GM23248 (cell line): ENCODE results near the gene ARAP2. TPM values are rescaled to one million over a fixed set of nuclear protein-coding genes. Genes with fewer than 3 reads are reported as not detected.

Source experiments
- DNase-seq: peaks from one replicate; pipeline ENCODE4 v3.0.0-alpha.2; 2015
- H2AFZ ChIP-seq: fragments of 200-600 bp; sonication (generic); 2 replicates; pipeline ENCODE4 v1.6.1; 2016; ENCODE audit warnings: antibody characterized with exemption
- H3F3A ChIP-seq: fragments of 200-600 bp; sonication (generic); 2 replicates; pipeline ENCODE4 v1.6.1; 2016; ENCODE audit warnings: mild to moderate bottlenecking, antibody characterized with exemption, mixed run types; ENCODE audit not compliant: insufficient read depth
- H3K27ac ChIP-seq: fragments of 200-600 bp; sonication (generic); 2 replicates; pipeline ENCODE4 v1.5.1; 2016; ENCODE audit warnings: mild to moderate bottlenecking
- H3K27me3 ChIP-seq: fragments of 200-600 bp; sonication (generic); replicated peaks from 2 replicates; pipeline ENCODE4 v1.6.1; 2016; ENCODE audit warnings: mild to moderate bottlenecking; ENCODE audit not compliant: insufficient read depth
- H3K36me3 ChIP-seq: fragments of 200-600 bp; sonication (generic); 2 replicates; pipeline ENCODE4 v1.6.1; 2016; ENCODE audit warnings: low read depth, mild to moderate bottlenecking
- H3K4me1 ChIP-seq: fragments of 200-600 bp; sonication (generic); 2 replicates; pipeline ENCODE4 v1.6.1; 2016; ENCODE audit warnings: mild to moderate bottlenecking; ENCODE audit not compliant: insufficient read depth
- H3K4me2 ChIP-seq: fragments of 200-600 bp; sonication (generic); one replicate; pipeline ENCODE4 v1.6.1; 2016; ENCODE audit warnings: mild to moderate bottlenecking; ENCODE audit not compliant: unreplicated experiment
- H3K4me3 ChIP-seq: fragments of 200-600 bp; sonication (generic); 2 replicates; pipeline ENCODE4 v1.5.1; 2016; ENCODE audit warnings: mild to moderate bottlenecking
- H3K79me2 ChIP-seq: fragments of 200-600 bp; sonication (generic); 2 replicates; pipeline ENCODE4 v1.6.1; 2016; ENCODE audit warnings: mild to moderate bottlenecking; ENCODE audit not compliant: insufficient read depth
- H3K9ac ChIP-seq: fragments of 200-600 bp; sonication (generic); 2 replicates; pipeline ENCODE4 v1.6.1; 2016; ENCODE audit warnings: mild to moderate bottlenecking
- H3K9me2 ChIP-seq: fragments of 200-600 bp; sonication (generic); 2 replicates; pipeline ENCODE4 v1.6.1; 2016; ENCODE audit warnings: mixed run types, mild to moderate bottlenecking, moderate library complexity; ENCODE audit not compliant: insufficient read depth
- H3K9me3 ChIP-seq: fragments of 200-600 bp; sonication (generic); one replicate; pipeline ENCODE4 v1.6.1; 2017; ENCODE audit warnings: low read depth
- H4K20me1 ChIP-seq: fragments of 200-600 bp; sonication (generic); 2 replicates; pipeline ENCODE4 v1.6.0; 2016; ENCODE audit not compliant: insufficient read depth
- EZH2 ChIP-seq: fragments of 200-600 bp; sonication (generic); IDR thresholded peaks from 2 replicates; pipeline ENCODE4 v1.6.1; 2018; ENCODE audit warnings: antibody characterized with exemption, mild to moderate bottlenecking; ENCODE audit not compliant: insufficient read depth, poor library complexity, severe bottlenecking
- EZH2phosphoT487 ChIP-seq: fragments of 200-600 bp; sonication (generic); IDR thresholded peaks from 2 replicates; pipeline ENCODE4 v1.6.1; 2018; ENCODE audit warnings: antibody characterized with exemption, moderate library complexity, mild to moderate bottlenecking, low read depth; ENCODE audit not compliant: insufficient read depth
- WGBS, 2 experiments: methylation state at CpG; one replicate each; pipeline ENCODE4 v1.1.6; 2015 to 2017; ENCODE audit warnings: low lambda C conversion rate in 2 of 2, low coverage in 1 of 2; ENCODE audit errors: missing lambda C conversion rate in 2 of 2; 5-methylcytosine and 5-hydroxymethylcytosine counted together
- in situ Hi-C: fragments of 300-500 bp; cut with MboI; formaldehyde crosslinking; loops from 2 replicates; pipeline ENCODE4 v1.15.0; 2020
- polyA plus RNA-seq: library from polyadenylated mRNA; unstranded; fragments of >200 nt; fragmentation: Nextera tagmentation; extraction: Ambion mirVana; gene quantifications from 2 replicates; pipeline ENCODE4 v1.2.1, GENCODE V29; 2016
- total RNA-seq: library from RNA; depleted of rRNA; stranded (reverse); fragments of >200 nt; shearing (Covaris generic); gene quantifications from 2 replicates; pipeline ENCODE4 v1.2.3, GENCODE V29; 2014

ARAP2 gene
- total and polyA plus RNA-seq, 2 experiments from 2014 or later = not detected

- H3K9me2 ChIP-seq = no peaks in the 10 kb centered on the region
- DNase-seq = no peak
- no peaks in the 10 kb centered on the region for H3K4me1 ChIP-seq
- no peak overlapping the region for H3K4me3 ChIP-seq
- no peak overlapping the region for H3K9ac ChIP-seq
- H2AFZ ChIP-seq = no peak overlapping the region
- no peak overlapping the region for H3K4me2 ChIP-seq
- H3K27me3 ChIP-seq = no peaks in the 10 kb centered on the region
- no peaks in the 10 kb centered on the region for H3K9me3 ChIP-seq
- H3K27ac ChIP-seq = no peak overlapping the region
- H3K79me2 ChIP-seq = no peaks in the 10 kb centered on the region
- no peaks in the 10 kb centered on the region for H3F3A ChIP-seq
- in situ Hi-C loops = no loop called here
- no peaks in the 10 kb centered on the region for H4K20me1 ChIP-seq
- WGBS, 2 experiments = 58 to 64% methylated on average over 4 of the region's 4 CpGs
- no peak for TF ChIP-seq EZH2
- TF ChIP-seq EZH2phosphoT487 = no peak
- no peaks in the 10 kb centered on the region for H3K36me3 ChIP-seq
Observed at GRCh38 chr4:36274158-36274557, 29.8 kb upstream of the ARAP2 start.

DNA sequence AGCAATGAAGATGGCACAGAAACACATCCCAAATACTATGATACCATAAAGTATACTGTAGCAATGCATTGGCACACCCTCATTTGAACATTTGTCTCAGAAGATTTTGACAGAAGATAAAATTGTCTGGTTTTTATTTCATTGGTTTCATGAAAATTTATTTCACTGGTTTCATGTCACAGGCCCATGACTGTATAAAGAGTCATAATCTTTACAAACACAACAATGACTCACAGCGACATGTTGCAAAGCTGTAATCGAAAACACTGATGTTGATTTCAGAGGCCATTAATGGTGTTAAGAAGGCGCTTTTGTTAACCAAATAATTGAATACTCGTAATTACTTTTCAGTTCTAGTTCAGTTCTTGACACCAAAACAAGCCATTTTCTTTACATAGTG lies 29.0 kb upstream of the ARAP2 start:
- no peak overlapping the region for H3K4me2 ChIP-seq
- H3K4me1 ChIP-seq = no peaks in the 10 kb centered on the region
- H2AFZ ChIP-seq = no peak overlapping the region
- no peaks in the 10 kb centered on the region for H3K36me3 ChIP-seq
- peak; percentile 0 for DNase-seq
- H3F3A ChIP-seq = no peaks in the 10 kb centered on the region
- no peaks in the 10 kb centered on the region for H3K79me2 ChIP-seq
- no peak overlapping the region for H3K9ac ChIP-seq
- H4K20me1 ChIP-seq = no peaks in the 10 kb centered on the region
- no peak overlapping the region for H3K27ac ChIP-seq
- no peaks in the 10 kb centered on the region for H3K9me2 ChIP-seq
- no peak overlapping the region for H3K4me3 ChIP-seq
- TF ChIP-seq EZH2 (no peak), EZH2phosphoT487 (no peak)
- no peaks in the 10 kb centered on the region for H3K9me3 ChIP-seq
- no peaks in the 10 kb centered on the region for H3K27me3 ChIP-seq
- in situ Hi-C loops = no loop called here
- 26 to 29% methylated on average over 4 of the region's 4 CpGs for WGBS, 2 experiments

- no peak overlapping the region for H3K9ac ChIP-seq
Observed at GRCh38 chr4:36269533-36270173, 25.3 kb upstream of the ARAP2 start.

DNA sequence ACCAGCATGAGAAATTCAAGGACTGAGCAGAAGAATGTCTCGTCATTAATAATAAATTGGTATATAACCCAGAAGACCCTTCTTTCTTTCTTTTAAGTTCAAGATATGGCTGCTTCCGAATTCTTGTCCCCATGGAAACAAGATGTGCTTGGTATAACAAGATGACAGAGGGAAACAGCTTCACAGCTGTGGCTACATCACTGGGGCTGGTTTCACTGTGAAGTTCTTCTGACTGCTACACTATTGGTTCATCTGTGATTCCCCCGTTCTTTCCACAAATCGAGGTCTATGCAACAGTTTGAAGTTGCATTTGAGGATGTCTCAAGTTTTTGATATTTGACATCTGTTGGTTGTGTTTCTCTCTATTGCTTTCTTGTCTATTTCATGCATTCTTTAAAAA lies 24.8 kb upstream of the ARAP2 start:
- Histone ChIP-seq H3K27me3 (no peaks in the 10 kb centered on the region), H3K9me3 (no peaks in the 10 kb centered on the region), H3K27ac (no peak overlapping the region), H3K9ac (no peak overlapping the region), H3K36me3 (no peaks in the 10 kb centered on the region), H3K9me2 (no peaks in the 10 kb centered on the region), H4K20me1 (no peaks in the 10 kb centered on the region), H3K4me2 (no peak overlapping the region), H3K79me2 (no peaks in the 10 kb centered on the region), H3F3A (no peaks in the 10 kb centered on the region), H3K4me3 (no peak overlapping the region), H2AFZ (no peak overlapping the region), H3K4me1 (no peaks in the 10 kb centered on the region)
- in situ Hi-C loops = no loop called here
- WGBS, 2 experiments = 17 to 22% methylated on average over 4 of the region's 4 CpGs
- TF ChIP-seq EZH2 (no peak), EZH2phosphoT487 (no peak)
- no peak for DNase-seq

More at GRCh38 chr4:36269533-36270173, 25.3 kb upstream of the ARAP2 start:
- Histone ChIP-seq H3K4me1 (no peaks in the 10 kb centered on the region), H3K27me3 (no peaks in the 10 kb centered on the region), H3K9me2 (no peaks in the 10 kb centered on the region), H3K36me3 (no peaks in the 10 kb centered on the region), H3F3A (no peaks in the 10 kb centered on the region), H3K4me3 (no peak overlapping the region), H4K20me1 (no peaks in the 10 kb centered on the region), H3K9me3 (no peaks in the 10 kb centered on the region), H3K4me2 (no peak overlapping the region), H3K27ac (no peak overlapping the region), H2AFZ (no peak overlapping the region), H3K79me2 (no peaks in the 10 kb centered on the region)
- no peak for DNase-seq
- in situ Hi-C loops = no loop called here
- WGBS, 2 experiments = 26 to 34% methylated on average over 5 of the region's 5 CpGs
- TF ChIP-seq EZH2 = no peak
- no peak for TF ChIP-seq EZH2phosphoT487
